Measurements from ENCODE around the gene C16orf87. TPM values are rescaled to one million over a fixed set of nuclear protein-coding genes. Genes with fewer than 3 reads are reported as not detected.
A peak's percentile ranks its signal among the peaks of the same experiment; 100 is the strongest.

Gene C16orf87
- total and polyA plus RNA-seq, 9 of the 15 experiments (the other 6 are each of a cell fraction or from before 2014, with no cell fraction given) = 7.8 to 16.7 (median 10.5) TPM

DNA sequence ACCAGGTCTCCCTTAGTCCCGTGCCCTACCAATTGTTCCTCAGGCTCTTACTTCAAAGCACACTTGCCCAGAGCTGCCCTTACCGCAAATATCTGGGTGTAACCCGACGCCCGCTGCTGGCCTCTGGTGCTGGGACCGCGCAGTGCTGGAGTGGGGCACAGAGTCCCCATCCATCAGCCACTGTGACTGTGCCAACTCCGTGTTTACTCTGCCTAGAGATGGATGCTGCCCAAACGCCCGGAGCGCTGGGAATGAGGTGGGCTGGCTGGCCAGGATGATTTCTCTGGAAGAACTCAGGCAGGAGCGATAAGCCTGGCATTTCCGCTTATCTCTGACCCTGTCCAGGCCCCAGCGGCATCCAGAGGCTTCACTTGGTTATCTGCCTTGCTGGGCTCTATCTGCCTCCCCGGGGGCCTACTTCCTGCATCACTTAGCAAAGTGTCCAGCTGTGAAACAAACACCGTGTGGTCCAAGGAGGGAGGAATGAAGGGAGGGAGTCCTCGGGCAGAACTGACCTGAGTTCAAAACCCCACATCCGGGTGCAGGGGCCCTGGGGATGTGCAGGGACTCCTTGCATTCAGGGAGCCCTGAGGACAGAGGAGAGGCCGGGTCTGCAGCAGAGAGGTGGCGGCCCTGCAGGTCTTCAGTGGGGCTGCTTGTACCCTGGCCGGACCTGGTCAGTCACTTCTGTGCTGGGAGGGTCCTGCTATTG, 73.5 kb downstream of the C16orf87 start (continued):
- TF ChIP-seq BRF2 (IDR thresholded peaks at IDR 0.05; ENCODE audit: borderline replicate concordance, insufficient read depth, insufficient read length) (no peak), ZNF551 (CRISPR knock-in tag; IDR thresholded peaks at IDR 0.05) (no peak), ESRRA (IDR thresholded peaks at IDR 0.05; ENCODE audit: borderline replicate concordance, low read depth) (no peak), TFAM (CRISPR knock-in tag; conservative IDR thresholded peaks at IDR 0.05) (no peak), MAFG (tag; conservative IDR thresholded peaks at IDR 0.05) (no peak), PTTG1 (tag; IDR thresholded peaks at IDR 0.05; ENCODE audit: low read depth) (no peak), SRSF1 (IDR thresholded peaks at IDR 0.05; ENCODE audit: low read depth, low read length) (no peak), RFX7 (CRISPR knock-in tag; IDR thresholded peaks at IDR 0.05) (no peak), FUS (optimal IDR thresholded peaks at IDR 0.05; ENCODE audit: low read depth, low read length) (no peak), POLR2H (tag; IDR thresholded peaks at IDR 0.05; ENCODE audit: low read depth) (no peak), CUX1 (CRISPR knock-in tag; IDR thresholded peaks at IDR 0.05) (no peak), HDAC2 (IDR thresholded peaks at IDR 0.05) (no peak), ZNF444 (CRISPR knock-in tag; IDR thresholded peaks at IDR 0.05) (no peak), ZNF121 (CRISPR knock-in tag; conservative IDR thresholded peaks at IDR 0.05) (no peak), KDM1A (IDR thresholded peaks at IDR 0.05) (0 out of 4 replicates have a peak, but pooled peaks of 1 of the 2 experiments have one; percentile 26), ARID1B (IDR thresholded peaks at IDR 0.05) (peak; percentile 24; the same call in 1 of the 2 replicates), MIER1 (IDR thresholded peaks at IDR 0.05; ENCODE audit: low read depth) (no peak), NBN (IDR thresholded peaks at IDR 0.05; ENCODE audit: low read depth) (no peak), ELF1 (tag; IDR thresholded peaks at IDR 0.05) (no peak), TEAD4 (IDR thresholded peaks at IDR 0.05; ENCODE audit: low read length) (no peak), TEAD4 (CRISPR knock-in tag; IDR thresholded peaks at IDR 0.05; ENCODE audit: borderline replicate concordance) (no peak), XRCC5 (IDR thresholded peaks at IDR 0.05; ENCODE audit: low read depth, low read length) (no peak), GABPB2 (CRISPR knock-in tag; conservative IDR thresholded peaks at IDR 0.05) (no peak), PRMT5 (CRISPR knock-in tag; IDR thresholded peaks at IDR 0.05) (no peak), ZNF830 (CRISPR knock-in tag; IDR thresholded peaks at IDR 0.05) (no peak), SPI1 (IDR thresholded peaks at IDR 0.05; ENCODE audit: borderline replicate concordance, low read depth, low read length) (no peak)
